ENCODE measurements around the gene APOBR. TPM values are rescaled to one million over a fixed set of nuclear protein-coding genes. Genes with fewer than 3 reads are reported as not detected.
"Not testable (repeated sequence)": the region's sequence is repeated elsewhere in the genome, so short reads cannot be mapped to it uniquely, and the experiment has no call there.

Gene APOBR
- polyA plus RNA-seq, 3 donors, result 0.48 to 0.92 (median 0.83) TPM

GRCh38 chr16:28538733-28539596, 44.5 kb downstream of the APOBR start, which contains the start of gene NUPR1:
TSS of gene NUPR1 (minus strand) at chr16:28538974. CDS start at chr16:28538907, 67 bp downstream.
- peak; percentile 29 to 74 (median 47) for DNase-seq (ENCODE audit: extremely low read depth in 1 of 11, low read depth in 9 of 11, low spot score in 4 of 11)

GRCh38 chr16:28540346-28540745, 45.9 kb downstream of the APOBR start:
- no peak for DNase-seq (ENCODE audit: extremely low read depth in 1 of 11, low read depth in 9 of 11, low spot score in 4 of 11)

GRCh38 chr16:28542646-28543045, 48.2 kb downstream of the APOBR start:
- no peak for DNase-seq (ENCODE audit: extremely low read depth in 1 of 11, low read depth in 9 of 11, low spot score in 4 of 11)

GRCh38 chr16:28543072-28543471, 48.6 kb downstream of the APOBR start:
- peak in 1 of 11 donors; percentile 12 for DNase-seq (ENCODE audit: extremely low read depth in 1 of 11, low read depth in 9 of 11, low spot score in 4 of 11)

GRCh38 chr16:28544998-28545397, 50.6 kb downstream of the APOBR start:
- DNase-seq (ENCODE audit: extremely low read depth in 1 of 11, low read depth in 9 of 11, low spot score in 4 of 11), result no peak

GRCh38 chr16:28545964-28546363, 51.5 kb downstream of the APOBR start:
- DNase-seq (ENCODE audit: extremely low read depth in 1 of 11, low read depth in 9 of 11, low spot score in 4 of 11), result not testable (repeated sequence)

- DNase-seq (ENCODE audit: extremely low read depth in 1 of 11, low read depth in 9 of 11, low spot score in 4 of 11), result no peak
These were observed 52.2 kb downstream of the APOBR start for GRCh38 chr16:28546626-28547025.

GRCh38 chr16:28548306-28548802, 53.9 kb downstream of the APOBR start:
- no peak for DNase-seq (ENCODE audit: extremely low read depth in 1 of 11, low read depth in 9 of 11, low spot score in 4 of 11)

Other genes with a start within 250 kb of the APOBR start
- 10 to 100 TPM; 15.6 to 21.1 (median 17.2) TPM for gene SBK1, start 202.1 kb upstream of the APOBR start, polyA plus RNA-seq (ENCODE audit: insufficient read length in 3 of 3)
- 1 to 10 TPM; 1.7 to 4.9 (median 2.3) TPM for gene NPIPB6, start 131.1 kb upstream of the APOBR start, polyA plus RNA-seq (ENCODE audit: insufficient read length in 3 of 3)
- gene EIF3CL, start 90.8 kb upstream of the APOBR start, polyA plus RNA-seq (ENCODE audit: insufficient read length in 3 of 3), result 100 to 1,000 TPM; 101 to 105 (median 105) TPM
- gene NPIPB7, start 22.3 kb upstream of the APOBR start, polyA plus RNA-seq (ENCODE audit: insufficient read length in 3 of 3), result 1 to 10 TPM in 1 of 3 donors, under 1 TPM in 1, not detected in 1; 0.14 to 1.0 TPM
- 10 to 100 TPM; 30.4 to 34.2 (median 32.8) TPM for gene CLN3, start 2.6 kb upstream of the APOBR start, polyA plus RNA-seq (ENCODE audit: insufficient read length in 3 of 3)
- gene IL27, start 12.2 kb downstream of the APOBR start, polyA plus RNA-seq (ENCODE audit: insufficient read length in 3 of 3), result not detected
- gene NUPR1, start 44.3 kb downstream of the APOBR start, polyA plus RNA-seq (ENCODE audit: insufficient read length in 3 of 3), result 10 to 100 TPM in 2 of 3 donors, 1 to 10 TPM in 1; 7.7 to 11.7 (median 10.5) TPM
- gene SGF29, start 59.3 kb downstream of the APOBR start, polyA plus RNA-seq (ENCODE audit: insufficient read length in 3 of 3), result 10 to 100 TPM; 19.2 to 25.1 (median 24.6) TPM
- 1 to 10 TPM; 1.7 to 3.1 (median 2.0) TPM for gene SULT1A2, start 102.4 kb downstream of the APOBR start, polyA plus RNA-seq (ENCODE audit: insufficient read length in 3 of 3)
- 10 to 100 TPM; 20.7 to 25.8 (median 21.0) TPM for gene SULT1A1, start 115.4 kb downstream of the APOBR start, polyA plus RNA-seq (ENCODE audit: insufficient read length in 3 of 3)
- 1 to 10 TPM in 1 of 3 donors, under 1 TPM in 2; 0.47 to 2.1 (median 0.73) TPM for gene NPIPB8, start 143.4 kb downstream of the APOBR start, polyA plus RNA-seq (ENCODE audit: insufficient read length in 3 of 3)
- 100 to 1,000 TPM; 604 to 643 (median 631) TPM for gene EIF3C, start 216.8 kb downstream of the APOBR start, polyA plus RNA-seq (ENCODE audit: insufficient read length in 3 of 3)